HTR-8/SVneo (cell line): ENCODE measurements around the gene SEMA7A.

Experiments used
- DNase-seq: peaks from one replicate; pipeline ENCODE4 v3.0.0; 2011; ENCODE audit warnings: low spot score, mixed read lengths; ENCODE audit not compliant: insufficient read length
- FAIRE-seq: peaks from 2 replicates; lab custom pipeline; 2011; peaks lifted over from hg19 to GRCh38; lab: Jason Lieb, UNC

SEMA7A gene

DNA sequence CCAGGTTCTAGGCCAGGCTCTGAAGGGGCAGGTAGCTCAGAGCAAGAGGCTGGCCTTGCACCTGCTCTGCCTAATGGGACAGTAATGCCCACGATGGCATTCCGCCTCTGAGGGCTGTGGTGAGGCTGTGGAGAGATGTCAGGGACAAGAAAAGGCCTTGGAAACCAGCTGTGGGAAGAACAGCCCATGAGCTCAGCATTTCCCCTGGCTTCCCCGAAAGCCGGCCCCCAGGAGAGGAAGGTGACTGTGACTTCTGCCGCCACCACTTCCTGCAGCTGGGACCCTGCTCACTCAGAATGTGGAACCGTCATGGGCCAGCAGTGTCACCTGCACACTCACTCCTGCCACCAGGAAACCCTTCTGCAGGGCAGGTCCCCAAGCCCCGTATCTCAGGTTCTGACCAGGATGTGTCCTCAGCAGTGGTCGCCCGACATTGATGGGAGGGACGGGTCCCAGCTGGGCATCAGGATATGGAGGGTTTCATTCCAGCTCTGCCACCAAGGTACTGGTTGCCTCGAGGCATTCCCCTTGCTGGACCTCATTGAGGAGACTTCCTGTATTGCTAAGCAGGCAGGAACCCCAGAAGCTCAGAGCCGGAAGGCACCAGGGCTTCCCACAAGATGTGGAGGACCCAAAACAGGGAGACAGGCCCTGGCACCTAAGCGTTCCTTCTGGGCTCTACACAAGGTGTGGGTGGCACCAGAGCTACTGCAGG, 30.7 kb downstream of the SEMA7A start:
- FAIRE-seq: no peak
- DNase-seq: no peak

DNA sequence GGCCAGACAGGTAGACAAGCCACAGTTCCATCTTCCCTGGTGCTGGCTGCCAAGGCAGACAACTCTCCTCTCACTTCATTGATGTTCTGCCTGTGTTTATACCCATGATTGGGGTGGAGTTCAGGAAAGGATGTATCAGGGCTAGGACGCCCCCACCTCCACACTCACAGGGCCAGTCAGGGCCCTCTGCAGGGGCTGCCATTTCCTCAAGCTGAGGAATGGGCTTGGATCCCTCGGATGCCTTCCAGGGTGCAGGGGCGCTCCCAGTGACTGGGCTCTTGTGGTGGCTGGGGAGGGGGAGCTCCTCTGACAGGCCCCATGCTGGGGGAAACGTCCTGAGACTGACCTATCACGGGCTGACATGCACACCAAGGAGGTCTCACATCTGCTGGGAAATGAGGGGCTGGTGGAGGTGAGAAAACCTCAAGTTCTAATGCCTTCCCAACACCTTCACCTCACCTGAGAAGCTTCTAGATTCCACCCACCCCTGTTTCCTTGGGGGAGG, 31.4 kb downstream of the SEMA7A start:
- FAIRE-seq: no peak
- no peak for DNase-seq

DNA sequence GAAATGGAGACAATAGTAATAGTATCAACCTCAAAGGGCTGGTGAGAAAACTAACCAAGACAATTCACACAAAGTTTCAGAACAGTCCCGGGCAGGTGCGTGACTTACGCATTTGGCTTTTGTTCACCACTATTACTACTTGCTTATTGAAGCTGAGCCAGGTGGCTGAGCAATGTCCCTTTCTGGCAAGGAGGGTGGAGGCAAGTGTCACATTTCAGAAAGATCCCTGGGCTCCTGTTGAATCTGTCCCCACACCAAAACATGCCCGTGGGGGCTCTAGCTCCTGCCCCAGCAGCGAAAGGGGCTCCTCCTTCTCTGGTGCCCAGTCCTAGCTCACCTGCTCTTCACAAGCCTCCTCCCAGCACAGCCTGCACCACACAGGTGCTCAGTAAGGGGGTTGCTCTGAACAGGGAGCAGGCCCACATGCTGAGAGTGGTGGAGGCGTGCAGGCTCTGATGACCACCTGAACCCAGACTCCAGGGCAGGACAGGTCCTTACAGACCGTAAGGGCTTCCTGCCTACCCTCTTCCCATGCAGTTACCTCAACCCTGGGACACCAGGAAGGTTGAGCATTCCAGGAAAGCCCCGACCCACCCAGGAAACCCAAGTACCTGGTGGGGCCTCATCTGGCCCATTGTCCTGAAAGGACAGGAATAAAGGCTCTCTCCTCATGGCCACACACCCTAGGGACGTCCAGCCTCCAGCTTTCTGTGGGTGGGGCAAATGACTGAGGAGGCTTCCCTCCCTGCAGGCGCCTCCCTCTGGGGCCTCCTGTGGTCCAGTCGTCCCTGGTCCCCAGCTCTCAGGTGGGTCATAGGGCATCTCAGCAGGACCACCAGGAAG, 32.6 kb downstream of the SEMA7A start:
- DNase-seq (no peak), FAIRE-seq (no peak)

DNA sequence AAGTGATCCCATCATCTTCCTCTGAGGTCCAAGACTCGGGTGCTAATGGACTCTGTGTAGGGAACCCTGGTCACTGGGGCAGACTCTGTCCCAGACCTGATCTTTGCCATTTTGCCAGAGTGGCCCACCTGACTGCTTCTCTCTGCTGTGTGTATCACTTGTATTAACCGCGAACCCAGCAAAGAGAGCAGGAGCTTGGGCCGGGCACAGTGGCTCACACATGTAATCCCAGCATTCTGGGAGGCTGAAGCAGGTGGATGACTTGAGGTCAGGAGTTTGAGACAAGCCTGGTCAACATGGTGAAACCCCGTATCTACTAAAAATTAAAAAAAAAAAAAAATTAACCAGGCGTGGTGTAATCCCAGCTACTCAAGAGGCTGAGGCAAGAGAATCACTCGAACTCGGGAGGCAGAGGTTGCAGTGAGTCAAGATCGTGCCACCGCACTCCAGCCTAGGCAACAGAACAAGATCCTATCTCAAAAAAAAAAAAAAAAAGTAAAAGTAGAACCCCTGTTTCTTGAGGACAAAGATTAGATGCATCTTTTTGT, 33.4 kb downstream of the SEMA7A start:
- DNase-seq (no peak), FAIRE-seq (no peak)

DNA sequence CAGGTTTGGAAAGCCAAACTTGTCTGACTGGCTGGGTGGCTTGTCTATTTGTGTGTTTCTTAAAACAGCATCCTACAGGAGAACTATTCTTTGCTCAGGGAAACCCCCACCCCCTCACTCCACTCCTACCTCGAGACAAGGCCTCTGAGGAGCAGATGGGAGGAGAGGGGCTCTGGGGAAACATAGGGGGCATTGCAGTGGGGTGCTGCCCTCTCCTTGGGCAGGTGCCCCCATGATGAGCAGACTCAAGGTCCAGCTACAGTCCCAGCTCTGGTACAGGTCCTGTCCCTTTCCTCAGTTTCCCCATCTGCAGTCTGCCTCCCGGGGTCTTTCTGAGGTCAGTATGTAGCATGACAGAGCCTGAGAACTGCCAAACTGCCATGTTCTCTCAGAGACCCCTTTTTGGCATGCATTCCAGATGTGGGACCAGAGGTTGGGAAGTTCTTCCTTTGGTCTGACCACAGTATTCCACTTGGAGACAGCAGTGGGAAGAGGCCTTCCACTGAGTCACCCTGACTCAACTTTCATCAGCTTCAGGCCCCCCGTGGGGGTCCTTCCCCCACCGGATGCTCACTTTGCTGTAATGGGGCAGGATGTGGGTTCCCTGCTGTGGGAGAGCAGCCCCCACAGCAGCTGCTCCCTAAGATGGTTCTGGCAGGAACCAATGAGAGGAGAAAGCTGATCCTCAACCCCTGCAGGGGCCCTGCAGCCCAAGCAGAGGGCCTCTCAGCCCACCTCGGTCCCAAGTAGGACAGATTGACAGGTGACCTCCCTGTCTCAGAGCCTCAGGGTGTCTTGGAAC, 34.0 kb downstream of the SEMA7A start:
- DNase-seq (no peak), FAIRE-seq (no peak)

DNA sequence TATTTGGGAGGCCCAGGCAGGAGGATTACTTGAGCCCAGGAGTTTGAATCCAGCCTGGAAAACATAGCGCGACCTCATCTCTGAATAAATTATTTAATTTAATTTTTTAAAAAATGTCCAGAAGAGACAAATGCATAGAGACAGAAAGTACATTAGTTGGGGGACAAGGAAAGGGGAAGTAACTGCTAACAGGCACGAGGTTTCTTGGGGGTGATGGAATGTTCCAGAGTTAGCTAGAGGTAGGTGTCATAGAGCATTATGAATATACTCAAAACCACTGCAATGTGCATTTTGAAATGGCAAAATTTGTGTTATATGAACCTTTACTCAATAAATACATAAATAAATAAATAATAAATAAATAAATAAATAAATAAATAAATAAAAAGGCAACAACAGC, 34.7 kb downstream of the SEMA7A start:
- DNase-seq: no peak
- FAIRE-seq: no peak

DNA sequence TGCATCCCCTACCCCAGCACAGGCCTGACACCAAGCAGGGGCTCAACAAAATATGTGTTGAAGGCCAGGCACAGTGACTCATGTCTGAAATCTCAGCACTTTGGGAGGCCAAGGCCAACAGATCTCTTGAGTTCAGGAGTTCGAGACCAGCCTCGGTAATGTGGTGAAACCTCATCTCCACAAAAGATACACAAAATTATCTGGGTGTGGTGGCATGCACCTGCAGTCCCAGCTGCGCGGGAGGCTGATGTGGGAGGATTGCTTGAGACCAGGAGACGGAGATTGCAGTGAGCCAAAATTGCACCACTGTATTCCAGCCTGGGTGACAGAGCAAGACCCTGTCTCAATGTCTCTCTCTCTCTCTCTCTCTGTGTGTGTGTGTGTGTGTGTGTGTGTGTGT, 35.6 kb downstream of the SEMA7A start:
- FAIRE-seq: no peak

DNA sequence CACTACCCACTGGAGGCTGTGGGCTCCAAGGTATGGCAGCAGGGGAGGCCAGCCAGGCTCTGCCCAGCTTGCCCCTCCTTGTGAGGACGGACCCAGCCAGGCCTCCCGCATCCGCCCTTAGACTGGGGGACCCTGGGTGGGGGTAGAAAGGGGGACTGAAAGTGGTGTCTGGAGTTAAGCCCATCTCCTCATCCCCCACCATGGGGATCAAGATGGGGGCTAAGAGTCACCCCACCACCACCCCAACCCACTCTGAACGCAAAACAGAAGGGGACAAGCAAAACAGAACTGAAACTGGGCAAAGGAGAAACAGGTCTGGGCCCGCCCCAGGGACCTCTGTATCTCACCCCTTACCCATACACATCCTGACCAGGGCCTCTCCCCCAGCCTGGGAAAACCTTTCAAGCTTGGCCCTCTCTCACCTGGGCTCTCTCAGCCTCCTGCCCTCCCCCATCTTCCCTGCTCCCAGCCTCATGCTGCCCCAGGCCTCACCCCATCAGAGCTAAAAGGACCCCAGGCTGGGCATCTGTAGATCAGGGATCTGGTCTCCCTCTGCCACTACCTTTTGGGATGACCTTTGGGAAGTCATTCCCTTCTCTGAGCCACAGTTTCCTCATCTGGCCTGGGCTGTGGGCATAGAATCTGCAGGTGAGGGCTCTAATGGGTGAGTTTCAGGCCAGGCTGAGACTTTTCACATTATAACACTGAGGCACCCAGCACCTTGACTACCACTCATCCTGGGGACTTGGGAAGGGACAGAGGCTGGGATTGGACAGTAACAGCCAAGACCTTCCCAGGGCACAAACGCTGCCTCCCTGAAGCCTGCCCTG, 36.3 kb downstream of the SEMA7A start:
- FAIRE-seq (no peak), DNase-seq (no peak)

More for the DNA sequence above, 35.6 kb downstream of the SEMA7A start:
- no peak for DNase-seq

DNA sequence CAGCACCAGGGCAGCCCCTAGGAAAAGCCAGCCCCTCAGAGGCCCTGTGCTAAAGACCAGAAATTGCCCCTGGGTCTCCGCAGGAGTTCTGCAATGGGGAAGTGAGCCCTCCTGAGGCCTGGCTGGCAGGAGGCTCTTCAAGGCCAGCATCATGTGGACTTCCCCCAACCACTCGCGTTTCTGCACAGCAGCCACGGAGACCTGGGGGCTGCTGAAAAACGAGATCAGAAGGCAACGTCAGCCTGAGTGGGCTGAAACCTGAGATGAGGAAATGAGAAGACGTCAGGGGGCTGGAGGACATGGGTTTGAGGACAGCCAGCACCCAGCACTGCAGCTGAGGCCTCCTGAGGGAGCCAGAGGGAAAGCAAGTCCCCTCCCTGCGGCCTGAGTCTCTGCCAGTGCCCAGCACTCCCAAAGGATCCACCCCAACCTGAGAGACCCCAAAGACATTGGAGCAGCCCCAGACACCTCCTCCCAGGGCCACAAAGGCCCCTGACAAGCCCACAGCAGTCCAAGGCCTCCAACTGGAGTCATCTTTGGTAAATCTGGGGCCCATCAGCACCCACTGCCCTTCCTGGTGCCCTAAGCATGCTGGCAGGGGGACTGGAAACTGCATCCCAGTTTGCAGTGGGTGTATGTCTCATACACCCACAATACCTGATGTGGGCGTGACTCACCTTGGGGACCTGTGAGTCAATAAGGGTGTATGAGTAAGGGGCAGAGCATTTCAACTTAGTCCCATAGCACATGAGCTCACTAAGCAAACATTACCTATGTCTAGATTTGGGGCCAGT, 37.1 kb downstream of the SEMA7A start:
- FAIRE-seq: no peak
- DNase-seq: no peak

DNA sequence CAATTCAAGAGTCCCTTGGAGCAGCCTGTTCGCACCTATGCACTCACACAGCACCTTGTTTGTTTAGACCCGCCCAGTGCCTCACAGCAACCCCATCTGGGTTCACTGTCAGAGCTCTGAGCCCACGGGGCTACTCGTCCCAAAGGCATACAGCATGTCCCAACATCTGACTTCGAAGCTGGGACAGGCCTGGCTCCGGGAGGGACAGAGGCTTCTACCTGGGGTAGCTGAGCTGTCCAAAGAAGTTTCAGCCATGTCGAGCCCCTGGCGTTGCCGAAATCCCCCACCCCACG, 37.7 kb downstream of the SEMA7A start:
- FAIRE-seq (no peak), DNase-seq (no peak)

DNA sequence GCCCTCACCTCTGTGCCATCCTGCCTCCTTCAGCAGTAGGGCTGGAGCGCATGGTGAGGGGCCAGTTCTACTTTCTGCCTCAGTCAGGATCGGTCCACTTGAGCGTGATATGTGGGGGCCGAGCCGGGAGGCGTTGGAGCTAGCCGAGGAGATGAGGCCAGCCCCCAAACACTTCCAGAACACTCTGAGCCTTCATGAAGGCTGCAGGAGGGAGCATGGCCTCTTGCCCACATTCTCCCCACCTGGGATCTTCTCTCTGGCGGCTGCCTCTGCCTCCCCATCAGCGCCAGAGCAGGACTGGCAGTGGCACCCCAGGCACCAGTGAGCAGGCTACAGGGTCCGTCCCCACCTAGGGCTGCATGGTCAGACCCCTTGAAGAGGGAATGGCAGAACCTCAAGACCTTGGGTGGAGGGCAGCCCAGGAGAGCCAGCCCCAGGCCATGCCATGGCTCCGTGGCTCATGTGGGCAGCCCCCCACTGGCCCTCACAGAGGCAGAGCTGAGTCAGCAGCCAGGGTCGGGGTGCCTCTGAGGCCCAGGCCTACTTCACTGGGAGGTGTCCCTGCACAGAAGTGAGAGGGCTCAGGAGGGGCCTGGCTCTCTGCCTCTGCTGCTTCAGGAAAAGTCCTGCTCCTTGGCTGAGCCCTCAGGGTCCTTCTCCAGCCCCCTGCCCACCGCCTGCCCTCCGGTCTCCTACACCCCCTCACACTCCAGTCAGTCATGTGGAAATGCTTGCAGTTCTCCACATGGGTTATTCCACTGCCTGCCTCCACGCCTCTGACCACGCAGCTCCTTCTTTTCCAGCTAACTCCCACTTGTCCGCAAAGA, 38.2 kb downstream of the SEMA7A start:
- no peak for DNase-seq
- FAIRE-seq: no peak

DNA sequence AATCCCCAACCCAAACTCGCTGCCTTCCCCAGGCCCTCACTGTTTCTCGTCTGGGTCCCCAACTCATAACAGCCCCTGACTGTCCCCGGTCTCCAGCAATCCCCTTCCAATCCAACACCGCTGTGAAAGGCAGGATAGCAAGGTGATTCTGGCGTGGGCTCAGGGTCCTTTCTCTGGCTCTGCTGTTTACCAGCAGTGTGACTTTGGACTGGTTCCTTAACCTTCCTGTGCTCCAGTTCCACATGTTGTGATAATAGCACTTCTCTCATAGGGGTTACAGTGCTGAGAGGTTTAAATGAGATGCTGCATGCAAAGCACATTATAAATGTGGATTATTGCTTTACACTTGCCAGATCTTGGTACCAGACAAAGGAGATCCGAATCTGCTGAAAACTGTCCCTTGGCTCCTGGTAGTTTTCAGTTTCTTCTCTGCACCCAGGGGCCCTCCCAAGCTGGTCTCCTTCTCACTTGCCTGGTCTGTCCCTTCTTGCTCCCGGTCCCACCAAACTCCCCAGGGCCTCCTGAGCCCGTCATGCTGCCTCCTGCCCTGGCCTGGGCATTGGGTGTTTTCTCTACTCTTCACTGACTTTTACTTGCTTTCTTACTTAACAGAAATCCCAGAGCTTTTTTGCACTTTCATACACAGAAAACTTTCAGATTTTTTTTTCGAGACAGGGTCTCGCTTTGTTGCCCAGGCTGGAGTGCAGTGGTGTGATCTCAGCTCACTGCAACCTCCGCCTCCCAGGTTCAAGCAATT, 39.5 kb downstream of the SEMA7A start:
- FAIRE-seq: no peak
- DNase-seq: no peak

DNA sequence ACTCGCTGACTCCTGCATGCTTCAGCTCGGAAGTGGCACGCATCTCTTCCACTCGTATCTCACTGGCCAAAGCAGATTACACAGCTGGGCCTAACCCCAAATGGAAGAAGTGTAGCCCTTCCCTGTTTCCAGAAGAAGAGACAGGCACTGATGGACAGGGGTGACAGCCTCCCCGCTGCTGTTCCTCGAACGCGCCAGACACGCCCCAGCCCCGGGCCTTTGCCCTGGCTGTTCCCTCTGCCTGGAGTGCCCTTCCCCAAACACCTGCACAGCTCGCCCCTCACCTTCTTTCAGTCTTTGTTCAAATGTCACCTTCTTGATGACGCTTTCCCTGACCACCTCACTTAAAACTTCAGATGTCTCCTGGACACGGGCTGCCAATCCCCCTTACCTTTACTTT, 40.3 kb downstream of the SEMA7A start:
- DNase-seq: no peak
- FAIRE-seq: no peak

DNA sequence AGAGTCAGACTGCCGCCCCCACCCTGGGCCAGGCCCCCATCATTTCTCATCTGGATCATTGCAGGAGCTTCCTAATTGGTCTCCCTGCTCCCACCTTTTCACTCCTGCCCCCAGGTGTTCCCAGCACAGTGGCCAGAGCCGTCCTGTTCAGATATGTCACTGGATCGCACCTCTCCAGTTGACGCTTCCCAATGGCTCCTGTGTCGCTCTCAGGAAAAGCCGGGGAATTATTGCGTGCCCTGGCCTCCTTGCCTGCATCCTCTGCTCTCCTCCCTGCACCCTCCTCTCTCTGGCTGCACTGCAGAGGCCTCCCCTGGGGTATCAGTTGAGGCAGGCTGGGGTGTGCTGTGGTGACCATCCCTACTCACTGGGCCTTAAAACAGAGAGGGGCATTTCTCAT, 40.9 kb downstream of the SEMA7A start:
- DNase-seq (no peak), FAIRE-seq (no peak)

DNA sequence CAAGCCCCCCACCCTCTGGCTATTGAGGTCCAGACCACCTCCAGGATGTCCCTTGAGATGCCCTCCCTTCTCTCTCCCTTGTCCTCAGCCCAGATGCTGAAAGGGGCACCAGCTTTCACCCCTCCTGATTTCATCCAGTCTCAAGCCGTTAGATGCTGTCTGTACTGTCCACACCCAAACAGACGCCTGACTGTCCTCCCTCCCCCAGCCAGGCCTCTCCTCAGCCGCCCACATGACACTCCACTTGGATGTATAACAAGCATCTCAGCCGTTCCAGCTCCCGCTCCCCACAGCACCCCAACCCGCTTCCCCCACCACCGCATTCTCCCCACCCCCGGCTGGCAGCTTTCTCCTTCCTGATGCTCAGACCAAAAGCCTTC, 41.3 kb downstream of the SEMA7A start:
- no peak for FAIRE-seq
- DNase-seq: no peak

DNA sequence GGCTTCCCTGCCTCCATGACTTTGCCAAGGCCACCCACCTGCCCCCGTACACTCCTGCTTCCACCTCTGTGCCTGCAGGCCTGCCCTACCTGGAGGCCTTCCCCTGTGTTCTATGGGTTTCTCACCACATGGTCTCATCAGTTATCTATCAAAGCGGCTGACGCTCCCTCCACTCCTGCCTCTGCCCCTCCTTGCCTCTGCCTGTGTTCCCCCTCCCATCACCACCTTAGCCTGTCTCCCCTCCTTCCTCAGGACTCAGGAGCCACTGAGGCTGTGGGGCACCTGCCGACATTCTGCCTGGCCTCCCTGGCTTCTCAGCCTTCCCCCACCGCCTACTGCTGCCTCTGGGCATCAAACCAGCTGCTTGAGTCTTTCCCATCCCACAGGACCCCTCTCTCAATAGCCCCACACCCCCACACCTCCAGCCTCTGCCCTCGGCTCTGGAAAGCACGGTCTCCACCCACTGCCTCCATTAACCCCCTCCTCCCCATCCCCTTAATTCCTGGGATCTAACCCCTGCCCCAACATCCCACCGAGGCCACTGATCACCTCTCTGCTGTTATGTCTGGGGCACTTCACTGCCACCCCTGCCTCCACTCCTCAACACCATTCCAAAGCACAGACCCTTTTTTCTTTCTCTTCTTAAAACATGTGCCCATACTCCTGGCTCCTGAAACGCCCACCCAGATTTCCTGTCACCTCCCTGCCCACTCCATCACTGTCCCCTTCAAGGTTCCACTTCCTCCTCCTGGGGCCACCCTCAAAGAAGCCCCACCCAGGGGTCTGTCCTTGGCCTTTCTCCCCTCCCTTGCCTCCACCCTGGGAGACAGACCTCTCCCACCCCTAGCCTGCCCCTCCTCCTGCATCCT, 41.9 kb downstream of the SEMA7A start:
- no peak for FAIRE-seq
- no peak for DNase-seq
